ENCODE data around the gene B4GALT2. TPM values are rescaled to one million over a fixed set of nuclear protein-coding genes. Genes with fewer than 3 reads are reported as not detected.

B4GALT2 gene
- total and polyA plus RNA-seq, 2 donors (not counting 3 experiments of a cell fraction or from before 2014, with no cell fraction given), result 80.0 to 103 TPM

GRCh38 chr1:43978264-43978550, 803 bp upstream of the B4GALT2 start:
- Histone ChIP-seq H4K20me1 (replicated peaks; ENCODE audit: control insufficient read depth, extremely low read depth, insufficient read depth, low read length) (no peaks in the 10 kb centered on the region), H3K4me2 (ENCODE audit: insufficient read depth, low read length) (peak overlapping the region; percentile 54)
- FAIRE-seq, result no peak

More at GRCh38 chr1:43978264-43978550, 803 bp upstream of the B4GALT2 start:
- peaks cover 0 to 10% of the 10 kb centered on the region in 2 experiments for H3K36me3 ChIP-seq (ENCODE audit: control insufficient read depth in 2 of 2, extremely low read depth in 1 of 2, insufficient read depth in 2 of 2, low read length in 2 of 2)
- POLR2A ChIA-PET, result no interaction called here
- dilution Hi-C loops (cut with MboI; ENCODE audit: extremely low pct_ligation_motif_present, low sequenced_read_pairs) (no loop called here), intact Hi-C loops (cut with micrococcal nuclease) (no loop called here)
- peak overlapping the region in 1 of 3 experiments; percentile 54 for H3K4me3 ChIP-seq (replicated peaks in 1 of 3; ENCODE audit: insufficient read depth in 1 of 3, low read depth in 1 of 3, low read length in 3 of 3)
- DNase-seq (ENCODE audit: low read depth, low spot score), result no peak
- no peaks in the 10 kb centered on the region for H3K9me1 ChIP-seq (replicated peaks; ENCODE audit: control insufficient read depth, extremely low read depth, insufficient read depth, low read length)
- CTCF ChIA-PET, result interaction anchor here (1.0 to 1.6 kb wide), 2 partner anchors 11 to 215 kb away, joined by 3 to 10 read pairs; no protein-coding TSS in a partner anchor
- no peaks in the 10 kb centered on the region for H3K9me3 ChIP-seq (replicated peaks; ENCODE audit: control insufficient read depth, insufficient read depth, low read length)
- no peak overlapping the region for H2AFZ ChIP-seq (ENCODE audit: low read depth, low read length)
- H3K9ac ChIP-seq (replicated peaks; ENCODE audit: extremely low read depth, insufficient read depth, low read length), result no peak overlapping the region
- H3K4me1 ChIP-seq (ENCODE audit: control insufficient read depth, extremely low read depth, insufficient read depth, low read length), result peaks cover 31% of the 10 kb centered on the region
- no peaks in the 10 kb centered on the region for H3K27me3 ChIP-seq (ENCODE audit: control insufficient read depth in 2 of 2, insufficient read depth in 2 of 2, low read length in 2 of 2)
- H3K27ac ChIP-seq (ENCODE audit: insufficient read depth, low read depth, low read length), result no peak overlapping the region
- no TSS peak for BruUV-seq (replicated peaks)
- H3K79me2 ChIP-seq (ENCODE audit: control insufficient read depth, insufficient read depth, low read length), result peaks cover 47% of the 10 kb centered on the region
- TF ChIP-seq POLR2AphosphoS5 (IDR thresholded peaks at IDR 0.05; ENCODE audit: insufficient read depth, low read depth, low read length) (no peak), CTCF (IDR thresholded peaks at IDR 0.05; ENCODE audit: extremely low read depth in 1 of 2, insufficient read depth in 1 of 2, low read depth in 1 of 2, low read length in 2 of 2) (no peak), MAX (IDR thresholded peaks at IDR 0.05; ENCODE audit: insufficient read depth, insufficient read length) (no peak), FOS (IDR thresholded peaks at IDR 0.05; ENCODE audit: borderline replicate concordance, insufficient read depth, low read length) (no peak), POLR2A (IDR thresholded peaks at IDR 0.05; ENCODE audit: low read depth, low read length) (no peak), MYC (IDR thresholded peaks at IDR 0.05; ENCODE audit: low read depth, low read length) (no peak), GATA2 (IDR thresholded peaks at IDR 0.05; ENCODE audit: insufficient read depth, insufficient read length, low read depth, low read length) (no peak), JUN (IDR thresholded peaks at IDR 0.05; ENCODE audit: borderline replicate concordance, insufficient read depth, insufficient read length, low read depth) (no peak), EZH2 (IDR thresholded peaks at IDR 0.05; ENCODE audit: borderline replicate concordance, low read depth, low read length, severe bottlenecking) (no peak)

Measured in endothelial cell of umbilical vein (primary cell).